ENCODE data around the gene ZNF593.

DNA sequence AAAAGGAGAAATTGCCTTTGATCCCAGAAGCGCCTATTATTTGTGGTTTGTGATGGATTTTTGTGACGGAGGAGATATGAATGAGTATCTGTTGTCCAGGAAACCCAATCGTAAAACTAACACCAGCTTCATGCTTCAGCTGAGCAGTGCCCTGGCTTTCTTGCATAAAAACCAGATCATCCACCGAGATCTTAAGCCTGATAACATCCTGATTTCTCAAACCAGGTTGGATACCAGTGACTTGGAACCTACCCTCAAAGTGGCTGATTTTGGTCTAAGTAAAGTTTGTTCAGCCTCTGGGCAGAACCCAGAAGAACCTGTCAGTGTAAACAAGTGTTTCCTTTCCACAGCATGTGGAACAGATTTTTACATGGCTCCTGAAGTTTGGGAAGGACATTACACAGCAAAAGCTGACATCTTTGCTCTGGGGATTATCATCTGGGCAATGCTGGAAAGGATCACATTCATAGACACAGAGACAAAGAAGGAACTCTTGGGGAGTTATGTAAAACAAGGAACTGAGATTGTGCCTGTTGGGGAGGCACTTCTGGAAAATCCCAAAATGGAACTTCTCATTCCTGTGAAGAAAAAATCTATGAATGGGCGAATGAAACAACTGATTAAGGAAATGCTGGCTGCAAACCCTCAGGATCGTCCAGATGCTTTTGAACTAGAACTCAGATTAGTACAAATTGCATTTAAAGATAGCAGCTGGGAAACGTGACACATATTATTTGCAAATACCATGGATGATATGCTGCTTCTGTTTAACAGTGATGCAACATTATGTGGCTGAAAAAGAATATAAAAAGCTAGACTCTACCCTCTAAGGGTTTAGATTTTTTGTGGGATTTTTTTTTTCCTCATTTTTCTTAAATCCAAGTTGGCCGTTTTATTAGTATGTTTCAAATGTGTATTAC, 47.6 kb upstream of the ZNF593 start:
- TF ChIP-seq GATA2 (IDR thresholded peaks at IDR 0.05; ENCODE audit: low read depth, low read length) (peak; percentile 93), GATA3 (IDR thresholded peaks at IDR 0.05; ENCODE audit: low read depth, low read length) (peak; percentile 85)
